K562 treated with DMSO at 1 percent for 12 hours (cell line): ENCODE data around the gene REL. TPM values are rescaled to one million over a fixed set of nuclear protein-coding genes. Genes with fewer than 3 reads are reported as not detected.

Experiments
- total RNA-seq: library from RNA; unstranded; fragments of 300-600 nt; gene quantifications from 2 replicates; pipeline ENCODE4 v1.2.3, GENCODE V29; 2022; ENCODE audit not compliant: insufficient read depth

REL gene
- total RNA-seq: 0.31 and 5.2 TPM in 2 replicates

GRCh38 chr2:60881047-60881932 lies at the start of gene REL:
Gene REL (plus strand): TSS chr2:60881574. CDS start chr2:60881841, 267 bp downstream.

Other genes with a start within 250 kb of the REL start
- 1.7 and 9.6 TPM in 2 replicates for gene PAPOLG, start 125.3 kb upstream of the REL start, total RNA-seq
- 4.8 and 11.7 TPM in 2 replicates for gene PEX13, start 136.1 kb downstream of the REL start, total RNA-seq
- gene PUS10, start 136.7 kb downstream of the REL start, total RNA-seq: 3.7 and 7.7 TPM in 2 replicates
- 3.0 and 5.8 TPM in 2 replicates for gene SANBR, start 184.3 kb downstream of the REL start, total RNA-seq